Skeletal muscle satellite cell (primary cell): ENCODE results near the gene PHACTR1.

ENCODE experiments used
- H3K27me3 ChIP-seq: 2 replicates; pipeline ENCODE4 v1.7.0; 2013; ENCODE audit warnings: low read length; ENCODE audit not compliant: control insufficient read depth, insufficient read depth
- H3K36me3 ChIP-seq: 2 replicates; pipeline ENCODE4 v1.7.0; 2013; ENCODE audit warnings: mild to moderate bottlenecking, control low read depth, low read length; ENCODE audit not compliant: insufficient read depth
- H3K4me1 ChIP-seq: 2 replicates; pipeline ENCODE4 v1.7.0; 2013; ENCODE audit warnings: low read length; ENCODE audit not compliant: control insufficient read depth, insufficient read depth
- H3K4me2 ChIP-seq: 2 replicates; pipeline ENCODE4 v1.7.0; 2013; ENCODE audit warnings: mild to moderate bottlenecking, low read length
- H3K4me3 ChIP-seq: 2 replicates; pipeline ENCODE4 v1.7.0; 2013; ENCODE audit warnings: low read length
- H3K9ac ChIP-seq: 2 replicates; pipeline ENCODE4 v1.7.0; 2013; ENCODE audit warnings: mild to moderate bottlenecking, low read depth, low read length, moderate library complexity
- H3K9me3 ChIP-seq: replicated peaks from 2 replicates; pipeline ENCODE4 v1.7.0; 2013; ENCODE audit warnings: mild to moderate bottlenecking, control low read depth, low read length

The PHACTR1 gene

DNA sequence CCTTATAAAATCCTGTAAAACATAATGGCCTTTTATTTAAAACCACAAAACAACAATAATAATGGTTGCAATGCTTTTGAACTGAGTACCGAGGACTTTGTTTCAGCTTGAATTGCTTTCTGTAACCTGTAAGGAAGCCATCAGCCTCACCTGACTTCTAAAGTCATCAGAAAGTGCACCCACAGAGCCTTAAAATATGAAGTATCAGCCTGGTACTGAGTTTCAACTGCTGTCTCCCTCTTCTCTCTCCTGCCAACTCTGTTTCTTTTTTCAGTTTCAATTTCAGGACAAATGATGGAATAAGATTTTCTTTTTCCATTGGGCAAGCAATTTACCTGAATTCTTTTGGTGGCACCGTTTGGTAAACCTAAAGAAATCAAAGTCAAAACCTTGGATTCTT is 119.4 kb downstream of the PHACTR1 start:
- Histone ChIP-seq H3K4me2 (no peak overlapping the region), H3K9me3 (no peaks in the 10 kb centered on the region), H3K4me1 (no peaks in the 10 kb centered on the region)

DNA sequence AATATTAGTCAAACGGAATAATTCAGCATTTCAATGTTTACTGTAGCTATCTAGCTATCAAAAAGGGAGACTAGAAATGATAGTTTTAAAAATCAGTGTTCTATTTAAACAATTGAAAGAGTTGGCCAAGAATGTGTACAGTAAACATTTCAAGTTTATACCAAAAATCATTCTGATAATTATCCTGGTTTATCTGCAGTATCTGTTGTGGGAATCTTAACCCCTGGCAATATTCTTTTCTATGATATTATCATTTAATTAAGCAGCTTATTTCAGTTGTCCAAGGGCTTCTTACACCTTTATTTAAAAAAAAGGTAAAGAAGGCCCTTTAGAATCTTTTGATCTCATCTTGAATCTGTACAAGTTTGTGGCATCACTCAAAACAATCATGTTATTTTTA is 125.1 kb downstream of the PHACTR1 start:
- H3K4me3 ChIP-seq, result no peak overlapping the region

More for the DNA sequence above, 119.4 kb downstream of the PHACTR1 start:
- H3K9ac ChIP-seq, result no peak overlapping the region
- H3K4me3 ChIP-seq, result no peak overlapping the region
- no peaks in the 10 kb centered on the region for H3K27me3 ChIP-seq
- no peaks in the 10 kb centered on the region for H3K36me3 ChIP-seq

DNA sequence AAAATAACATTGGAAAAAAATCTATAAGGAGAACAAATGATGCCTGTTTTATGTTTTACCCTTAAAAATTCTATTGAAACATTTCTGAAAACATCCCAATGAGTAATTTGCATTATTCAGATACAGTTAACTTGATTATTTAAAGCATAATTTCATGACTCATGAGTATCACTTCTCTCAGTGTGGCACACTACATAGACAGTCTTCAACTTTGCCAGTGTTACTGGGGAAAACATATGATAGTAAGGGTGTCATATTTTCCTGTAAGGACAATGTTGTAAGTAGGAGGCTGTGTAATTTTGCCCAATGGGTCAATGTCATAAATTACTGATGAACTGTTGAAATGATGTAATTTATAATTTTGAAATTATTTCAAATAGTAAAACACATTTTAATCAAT is 125.5 kb downstream of the PHACTR1 start:
- Histone ChIP-seq H3K9ac (no peak overlapping the region), H3K4me1 (no peaks in the 10 kb centered on the region), H3K4me2 (no peak overlapping the region), H3K9me3 (no peaks in the 10 kb centered on the region), H3K36me3 (no peaks in the 10 kb centered on the region), H3K4me3 (no peak overlapping the region), H3K27me3 (no peaks in the 10 kb centered on the region)

More for the DNA sequence above, 125.1 kb downstream of the PHACTR1 start:
- H3K4me2 ChIP-seq, result no peak overlapping the region
- H3K36me3 ChIP-seq, result no peaks in the 10 kb centered on the region
- H3K9ac ChIP-seq, result no peak overlapping the region
- no peaks in the 10 kb centered on the region for H3K4me1 ChIP-seq
- H3K9me3 ChIP-seq, result no peaks in the 10 kb centered on the region
- no peaks in the 10 kb centered on the region for H3K27me3 ChIP-seq

- H3K9ac ChIP-seq, result no peak overlapping the region
- H3K4me3 ChIP-seq, result no peak overlapping the region
- no peaks in the 10 kb centered on the region for H3K4me1 ChIP-seq
- no peak overlapping the region for H3K4me2 ChIP-seq
- no peaks in the 10 kb centered on the region for H3K27me3 ChIP-seq
- no peaks in the 10 kb centered on the region for H3K9me3 ChIP-seq
- no peaks in the 10 kb centered on the region for H3K36me3 ChIP-seq
These were observed 126.1 kb downstream of the PHACTR1 start for GRCh38 chr6:12842658-12843057.

GRCh38 chr6:12844284-12845223 is 128.0 kb downstream of the PHACTR1 start:
- Histone ChIP-seq H3K4me1 (no peaks in the 10 kb centered on the region), H3K27me3 (no peaks in the 10 kb centered on the region), H3K9me3 (no peaks in the 10 kb centered on the region), H3K36me3 (no peaks in the 10 kb centered on the region), H3K4me2 (no peak overlapping the region), H3K4me3 (no peak overlapping the region), H3K9ac (no peak overlapping the region)

GRCh38 chr6:12845224-12846004 is 128.8 kb downstream of the PHACTR1 start:
- Histone ChIP-seq H3K36me3 (no peaks in the 10 kb centered on the region), H3K4me3 (no peak overlapping the region), H3K9me3 (no peaks in the 10 kb centered on the region)

GRCh38 chr6:12848964-12849808 is 132.6 kb downstream of the PHACTR1 start:
- Histone ChIP-seq H3K36me3 (no peaks in the 10 kb centered on the region), H3K9me3 (no peaks in the 10 kb centered on the region), H3K27me3 (no peaks in the 10 kb centered on the region), H3K4me1 (peaks cover 3% of the 10 kb centered on the region), H3K9ac (no peak overlapping the region), H3K4me3 (no peak overlapping the region), H3K4me2 (no peak overlapping the region)

More at GRCh38 chr6:12845224-12846004, 128.8 kb downstream of the PHACTR1 start:
- Histone ChIP-seq H3K4me1 (peaks cover 3% of the 10 kb centered on the region), H3K4me2 (no peak overlapping the region), H3K27me3 (no peaks in the 10 kb centered on the region), H3K9ac (no peak overlapping the region)

DNA sequence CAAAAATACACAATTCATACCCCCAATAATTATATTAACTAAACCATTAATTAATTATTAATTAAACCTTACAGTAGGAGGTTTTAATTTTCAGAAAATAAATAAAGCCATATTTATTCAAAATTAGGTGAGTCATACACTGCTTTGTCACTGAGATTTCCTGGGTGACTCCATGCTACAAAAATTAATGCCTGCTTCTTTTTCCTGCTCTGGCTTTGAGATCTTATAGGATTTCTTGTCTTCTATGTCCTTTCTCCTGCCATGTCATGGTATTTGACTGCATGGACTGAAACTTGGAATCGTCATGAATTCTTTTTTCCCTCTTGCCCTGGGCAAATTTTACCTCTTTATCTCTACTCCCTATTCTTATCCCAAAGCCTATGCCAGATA is 133.2 kb downstream of the PHACTR1 start:
- Histone ChIP-seq H3K9me3 (no peaks in the 10 kb centered on the region), H3K27me3 (no peaks in the 10 kb centered on the region), H3K4me3 (no peak overlapping the region), H3K4me2 (no peak overlapping the region), H3K4me1 (peaks cover 3% of the 10 kb centered on the region), H3K9ac (no peak overlapping the region), H3K36me3 (no peaks in the 10 kb centered on the region)

DNA sequence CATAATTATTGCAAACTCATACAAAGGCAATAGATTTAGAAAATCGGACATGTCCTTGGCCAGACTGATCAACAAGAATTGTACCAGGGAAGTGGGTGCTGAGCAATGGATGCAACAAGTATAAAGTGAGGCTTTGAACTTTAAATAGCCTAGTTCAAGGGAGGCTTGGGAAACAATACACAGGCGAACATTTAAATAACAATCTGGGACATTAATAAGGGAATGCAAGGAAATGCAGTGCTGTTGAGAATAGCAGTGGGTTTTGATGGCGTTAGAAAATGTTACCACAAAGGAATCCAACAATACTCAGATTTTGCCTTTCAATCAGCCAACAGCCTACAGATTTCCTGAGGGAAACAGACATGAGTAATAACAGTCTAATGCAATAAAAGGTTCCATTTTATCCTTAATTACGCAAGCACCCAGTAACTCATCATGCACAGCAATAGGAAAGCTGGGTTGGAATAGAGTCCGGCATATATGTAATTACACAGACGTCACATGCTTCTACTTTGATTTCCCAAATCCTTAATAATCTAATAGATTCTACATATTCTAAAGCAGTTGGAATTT is 134.6 kb downstream of the PHACTR1 start:
- Histone ChIP-seq H3K9me3 (no peaks in the 10 kb centered on the region), H3K36me3 (no peaks in the 10 kb centered on the region), H3K4me3 (no peak overlapping the region), H3K4me2 (no peak overlapping the region), H3K9ac (no peak overlapping the region), H3K4me1 (peaks cover 3% of the 10 kb centered on the region), H3K27me3 (no peaks in the 10 kb centered on the region)

DNA sequence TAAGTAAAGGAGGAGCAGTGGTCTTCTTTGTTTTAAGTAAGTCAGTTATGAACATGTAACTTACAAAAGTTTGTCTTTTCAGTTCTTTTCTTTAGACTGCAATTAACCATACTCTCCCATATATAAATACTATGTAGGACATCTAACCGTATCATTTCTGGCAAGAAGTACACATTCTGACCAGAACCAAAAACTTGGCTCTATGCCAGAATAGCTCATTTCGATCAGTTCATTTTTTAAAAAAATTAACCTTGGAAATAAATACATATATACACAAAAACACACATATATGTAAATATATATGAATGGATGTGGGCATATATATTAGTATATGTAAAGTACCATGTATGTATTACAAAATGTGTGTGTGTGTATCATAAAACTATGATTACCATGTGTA is 145.0 kb downstream of the PHACTR1 start:
- H3K4me1 ChIP-seq, result no peaks in the 10 kb centered on the region
- no peak overlapping the region for H3K4me2 ChIP-seq
- H3K9ac ChIP-seq, result no peak overlapping the region

DNA sequence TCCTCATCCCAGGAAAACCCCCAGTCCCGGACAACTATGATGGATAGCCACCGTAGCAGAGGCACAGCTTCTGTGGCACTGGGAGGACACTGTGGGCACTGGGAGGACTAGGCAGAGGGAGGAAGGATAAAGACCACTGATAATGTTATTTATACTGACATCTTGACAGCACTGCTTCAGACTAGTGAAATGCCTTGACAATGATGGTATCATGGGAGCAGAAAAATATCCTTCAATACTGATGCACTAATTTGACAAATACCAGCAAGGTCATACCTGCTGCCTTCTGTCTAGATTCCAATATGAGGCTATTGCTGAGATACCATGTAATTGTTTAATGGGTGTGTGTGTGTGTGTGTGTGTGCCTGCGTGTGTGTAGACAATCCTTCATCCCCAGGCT is 148.6 kb downstream of the PHACTR1 start:
- Histone ChIP-seq H3K9me3 (no peaks in the 10 kb centered on the region), H3K9ac (no peak overlapping the region), H3K4me3 (no peak overlapping the region), H3K4me1 (no peaks in the 10 kb centered on the region), H3K27me3 (no peaks in the 10 kb centered on the region), H3K4me2 (no peak overlapping the region), H3K36me3 (no peaks in the 10 kb centered on the region)

More for the DNA sequence above, 145.0 kb downstream of the PHACTR1 start:
- Histone ChIP-seq H3K27me3 (no peaks in the 10 kb centered on the region), H3K4me3 (no peak overlapping the region), H3K36me3 (no peaks in the 10 kb centered on the region), H3K9me3 (no peaks in the 10 kb centered on the region)
